Diencephalon (tissue), 1 donor: ENCODE results near the gene SSMEM1. TPM values are rescaled to one million over a fixed set of nuclear protein-coding genes. Genes with fewer than 3 reads are reported as not detected.

Experiments used
- total RNA-seq: library from RNA; depleted of rRNA; stranded (reverse); fragments of >200 nt; gene quantifications from one replicate; pipeline ENCODE4 v1.2.3, GENCODE V29; 2014

Gene SSMEM1
- total RNA-seq: not detected

DNA sequence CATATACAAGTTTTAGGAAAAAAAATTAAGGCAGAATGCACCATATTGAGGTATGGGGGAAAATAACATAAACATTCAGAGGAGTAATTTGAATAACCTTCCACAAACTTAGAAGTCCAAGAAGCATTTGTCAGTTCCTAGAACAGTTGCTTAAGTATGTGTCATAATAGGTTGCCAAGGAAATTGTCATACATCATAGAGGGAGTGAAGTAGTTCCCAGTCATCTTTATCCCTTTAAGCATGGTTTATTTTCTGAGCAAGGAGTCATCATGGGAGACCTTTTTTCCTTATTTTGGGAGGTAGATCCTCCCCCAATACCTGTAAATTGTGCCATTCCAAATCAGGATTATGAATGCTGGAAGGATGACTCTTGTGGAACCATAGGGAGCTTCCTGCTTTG lies at the start of gene SSMEM1:
Gene SSMEM1, plus strand, starts transcription at position 219 of the 400 bp plus-strand sequence. Its CDS starts 51 bp downstream, at position 270.

DNA sequence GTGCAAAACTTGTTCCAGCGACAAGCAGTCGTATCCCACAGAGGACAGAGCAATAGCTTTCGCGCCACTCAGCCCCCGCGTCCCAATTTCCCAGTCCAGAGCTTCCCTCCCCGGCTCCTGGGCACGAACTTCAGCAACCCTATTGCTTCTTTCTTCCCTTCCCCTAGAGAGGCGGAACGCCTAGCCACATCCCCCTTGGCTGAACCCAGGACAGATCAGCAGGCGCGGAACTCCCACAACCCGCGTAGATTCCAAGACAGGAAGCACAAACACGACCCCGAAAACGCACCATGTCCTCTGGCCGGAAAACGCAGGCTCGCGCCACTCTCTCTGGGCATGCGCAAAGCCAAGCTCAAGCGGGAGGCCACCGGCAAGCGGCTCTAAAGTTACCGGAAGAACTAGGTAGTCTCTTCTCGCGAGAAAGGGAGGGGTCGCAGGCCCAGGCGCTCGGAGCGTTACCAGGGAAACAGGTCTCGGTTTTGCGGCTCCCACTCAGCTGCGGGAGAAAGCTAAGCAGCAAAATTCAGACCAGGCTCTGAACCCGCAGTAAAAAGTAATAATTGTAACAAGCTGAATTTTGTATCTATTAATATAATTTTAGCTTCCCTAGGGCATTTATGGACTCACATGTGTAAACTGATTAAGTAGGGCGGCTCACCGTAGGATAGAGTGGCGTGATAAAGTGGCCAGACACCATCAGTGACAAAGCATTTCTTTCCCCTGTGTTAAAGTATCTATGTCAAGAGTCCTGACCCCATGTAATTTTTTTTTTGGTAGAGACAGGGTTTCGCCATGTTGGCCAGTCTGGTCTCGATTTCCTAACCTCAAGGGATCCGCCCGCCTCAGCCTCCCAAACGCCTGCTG lies 2.3 kb upstream of the SSMEM1 start, which contains the start of gene TMEM209:
Gene TMEM209, minus strand, starts transcription at position 323 of the 864 bp plus-strand sequence. Its CDS starts 31 bp downstream, at position 292.

Other genes with a start within 250 kb of the SSMEM1 start
- gene ZC3HC1, start 156.5 kb upstream of the SSMEM1 start, total RNA-seq: 17.3 TPM
- gene KLHDC10, start 137.3 kb upstream of the SSMEM1 start, total RNA-seq: 116 TPM
- gene TMEM209, start 2.5 kb upstream of the SSMEM1 start, total RNA-seq: 17.3 TPM
- not detected for gene CPA2, start 59.0 kb downstream of the SSMEM1 start, total RNA-seq
- gene CPA4, start 85.3 kb downstream of the SSMEM1 start, total RNA-seq: 1.4 TPM
- gene CPA5, start 137.0 kb downstream of the SSMEM1 start, total RNA-seq: not detected
- gene CPA1, start 172.6 kb downstream of the SSMEM1 start, total RNA-seq: not detected
- gene CEP41, start 233.2 kb downstream of the SSMEM1 start, total RNA-seq: 19.4 TPM